GM12801 (cell line): ENCODE results near the gene ST6GALNAC5.

Source experiments
- TF ChIP-seq, protein P1 (sequence below): IDR thresholded peaks from one replicate; pipeline ENCODE4 v1.5.1; 2011; ENCODE audit warnings: control low read depth; ENCODE audit not compliant: insufficient read length; ENCODE audit errors: extremely low read depth

ST6GALNAC5 gene

GRCh38 chr1:77065693-77066342 lies 198.5 kb downstream of the ST6GALNAC5 start:
- TF ChIP-seq, protein P1, sequence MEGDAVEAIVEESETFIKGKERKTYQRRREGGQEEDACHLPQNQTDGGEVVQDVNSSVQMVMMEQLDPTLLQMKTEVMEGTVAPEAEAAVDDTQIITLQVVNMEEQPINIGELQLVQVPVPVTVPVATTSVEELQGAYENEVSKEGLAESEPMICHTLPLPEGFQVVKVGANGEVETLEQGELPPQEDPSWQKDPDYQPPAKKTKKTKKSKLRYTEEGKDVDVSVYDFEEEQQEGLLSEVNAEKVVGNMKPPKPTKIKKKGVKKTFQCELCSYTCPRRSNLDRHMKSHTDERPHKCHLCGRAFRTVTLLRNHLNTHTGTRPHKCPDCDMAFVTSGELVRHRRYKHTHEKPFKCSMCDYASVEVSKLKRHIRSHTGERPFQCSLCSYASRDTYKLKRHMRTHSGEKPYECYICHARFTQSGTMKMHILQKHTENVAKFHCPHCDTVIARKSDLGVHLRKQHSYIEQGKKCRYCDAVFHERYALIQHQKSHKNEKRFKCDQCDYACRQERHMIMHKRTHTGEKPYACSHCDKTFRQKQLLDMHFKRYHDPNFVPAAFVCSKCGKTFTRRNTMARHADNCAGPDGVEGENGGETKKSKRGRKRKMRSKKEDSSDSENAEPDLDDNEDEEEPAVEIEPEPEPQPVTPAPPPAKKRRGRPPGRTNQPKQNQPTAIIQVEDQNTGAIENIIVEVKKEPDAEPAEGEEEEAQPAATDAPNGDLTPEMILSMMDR: no peak

GRCh38 chr1:77068013-77068412 lies 200.7 kb downstream of the ST6GALNAC5 start:
- TF ChIP-seq, protein P1: no peak

DNA sequence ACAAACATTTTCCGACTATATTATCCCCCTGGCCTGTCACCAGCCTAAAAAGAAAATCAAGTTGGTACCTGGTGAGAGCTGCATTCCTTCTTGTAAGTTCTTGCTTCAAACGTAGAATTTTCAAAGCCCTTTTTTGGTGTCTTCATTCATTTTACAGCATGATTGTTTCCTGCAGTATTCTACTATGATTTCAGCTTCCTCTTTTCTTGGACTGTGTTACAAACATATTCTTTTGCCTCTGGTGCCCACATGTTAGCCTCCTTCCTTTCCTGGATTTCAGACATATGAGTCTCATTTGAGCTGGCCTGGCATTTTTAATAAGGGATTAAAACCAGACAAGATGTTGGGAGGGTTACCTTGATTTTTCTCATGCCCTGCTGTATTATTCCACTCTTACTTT lies 209.5 kb downstream of the ST6GALNAC5 start:
- TF ChIP-seq, protein P1: no peak

GRCh38 chr1:77081834-77082233 lies 214.6 kb downstream of the ST6GALNAC5 start:
- TF ChIP-seq, protein P1: no peak

DNA sequence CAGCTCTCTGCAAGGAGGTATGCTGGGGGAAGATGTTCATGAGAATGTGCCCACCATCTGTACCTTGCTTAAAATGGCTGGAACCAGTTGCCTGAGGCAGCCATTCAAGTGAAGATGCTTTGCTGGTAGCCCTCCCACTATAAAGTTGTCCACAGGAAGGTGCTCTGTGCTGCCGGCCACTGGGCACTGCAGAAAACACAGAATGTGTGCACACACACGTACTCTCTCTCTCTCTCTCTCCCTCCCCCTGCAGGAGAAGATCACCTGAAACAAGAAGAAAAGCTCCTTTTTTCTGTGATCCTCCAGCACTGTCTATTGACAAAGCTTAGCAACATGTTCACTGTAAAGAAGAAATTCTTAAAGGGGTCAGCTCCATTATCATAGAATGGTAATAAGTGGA lies 217.2 kb downstream of the ST6GALNAC5 start:
- TF ChIP-seq, protein P1: no peak

GRCh38 chr1:77085109-77085508 lies 217.8 kb downstream of the ST6GALNAC5 start:
- TF ChIP-seq, protein P1: no peak

GRCh38 chr1:77089756-77090155 lies 222.5 kb downstream of the ST6GALNAC5 start:
- TF ChIP-seq, protein P1: no peak
